BJ (cell line): ENCODE measurements around the gene QSER1. TPM values are rescaled to one million over a fixed set of nuclear protein-coding genes. Genes with fewer than 3 reads are reported as not detected.
"Not testable (repeated sequence)": the region's sequence is repeated elsewhere in the genome, so short reads cannot be mapped to it uniquely, and the experiment has no call there.

Experiments
- CTCF ChIA-PET: fragments of 350-600 bp; formaldehyde crosslinking; extraction: SDS; loops from one replicate; lab custom pipeline; 2021; ENCODE audit warnings: antibody characterized with exemption, inconsistent platforms; lab: Yijun Ruan, JAX
- POLR2A ChIA-PET: fragments of 300-600 bp; sonication (Branson Sonifier 250); formaldehyde crosslinking; extraction: SDS; loops from one replicate; lab custom pipeline; 2021; ENCODE audit warnings: antibody characterized with exemption; lab: Charles Lee
- DNase-seq: peaks from one replicate; pipeline ENCODE4 v3.0.0-alpha.2; 2011; ENCODE audit warnings: low read depth
- H3K27me3 ChIP-seq: 2 replicates; pipeline ENCODE4 v1.6.0; 2011; ENCODE audit warnings: low read length; ENCODE audit not compliant: control insufficient read depth, insufficient read depth
- H3K36me3 ChIP-seq: 2 replicates; pipeline ENCODE4 v1.5.1; 2011; ENCODE audit warnings: low read length; ENCODE audit not compliant: control insufficient read depth, insufficient read depth
- H3K4me3 ChIP-seq: 2 replicates; pipeline ENCODE4 v1.5.1; 2011; ENCODE audit warnings: low read depth, mild to moderate bottlenecking, control low read depth, low read length
- CTCF ChIP-seq: IDR thresholded peaks from 2 replicates; pipeline ENCODE4 v1.5.1; 2011; ENCODE audit warnings: low read depth, mild to moderate bottlenecking, control low read depth, inconsistent platforms, low read length, moderate library complexity; ENCODE audit not compliant: insufficient read depth
- polyA plus RNA-seq: library from polyadenylated mRNA; depleted of rRNA; stranded (reverse); fragments of >200 nt; gene quantifications from 2 replicates; pipeline ENCODE4 v1.2.3, GENCODE V29; 2011

QSER1 gene
- polyA plus RNA-seq, 1 experiment = 3.9 TPM

GRCh38 chr11:32968541-32968940, 75.9 kb downstream of the QSER1 start:
- ChIA-PET POLR2A (no interaction called here), CTCF (interaction anchor here (0.6 to 2.1 kb wide), 7 partner anchors 9 to 97 kb away, joined by 3 to 17 read pairs (median 3); no protein-coding TSS in a partner anchor)
- no peak for DNase-seq
- no peaks in the 10 kb centered on the region for H3K36me3 ChIP-seq
- no peak overlapping the region for H3K4me3 ChIP-seq
- H3K27me3 ChIP-seq = no peaks in the 10 kb centered on the region
- TF ChIP-seq CTCF = no peak

- CTCF ChIA-PET, DNase-seq, POLR2A ChIA-PET, H3K27me3 ChIP-seq, H3K4me3 ChIP-seq, H3K36me3 ChIP-seq: not testable (repeated sequence)
These were observed 79.6 kb downstream of the QSER1 start for GRCh38 chr11:32972233-32972632.

GRCh38 chr11:32972781-32973180, 80.2 kb downstream of the QSER1 start:
- TF ChIP-seq CTCF = no peak
- POLR2A ChIA-PET = no interaction called here
- no peak for DNase-seq
- CTCF ChIA-PET = no interaction called here
- no peak overlapping the region for H3K4me3 ChIP-seq
- no peaks in the 10 kb centered on the region for H3K36me3 ChIP-seq
- H3K27me3 ChIP-seq = no peaks in the 10 kb centered on the region

GRCh38 chr11:32982626-32983025, 90.0 kb downstream of the QSER1 start:
- no peak for TF ChIP-seq CTCF
- no peaks in the 10 kb centered on the region for H3K27me3 ChIP-seq
- ChIA-PET POLR2A (no interaction called here), CTCF (interaction anchor here (2.0 kb wide), 1 partner anchor 9 kb away, joined by 5 read pairs; no protein-coding TSS in a partner anchor)
- H3K4me3 ChIP-seq = no peak overlapping the region
- DNase-seq = no peak
- H3K36me3 ChIP-seq = no peaks in the 10 kb centered on the region

GRCh38 chr11:32983506-32983905, 90.9 kb downstream of the QSER1 start:
- ChIA-PET CTCF (interaction anchor here (0.8 to 2.0 kb wide), 2 partner anchors 8 to 82 kb away, joined by 3 to 5 read pairs; no protein-coding TSS in a partner anchor), POLR2A (no interaction called here)
- no peak for TF ChIP-seq CTCF
- DNase-seq = no peak
- H3K4me3 ChIP-seq = no peak overlapping the region
- no peaks in the 10 kb centered on the region for H3K27me3 ChIP-seq
- no peaks in the 10 kb centered on the region for H3K36me3 ChIP-seq

GRCh38 chr11:32985600-32985999, 93.0 kb downstream of the QSER1 start:
- ChIA-PET POLR2A (no interaction called here), CTCF (no interaction called here)
- TF ChIP-seq CTCF = no peak
- no peaks in the 10 kb centered on the region for H3K27me3 ChIP-seq
- DNase-seq = no peak
- H3K36me3 ChIP-seq = no peaks in the 10 kb centered on the region
- no peak overlapping the region for H3K4me3 ChIP-seq
